Mesendoderm (in vitro differentiated cells): ENCODE measurements around the gene OVCA2.

ENCODE experiments used
- DNase-seq: peaks from one replicate; pipeline ENCODE4 v3.0.0; 2013
- H2AK5ac ChIP-seq: 2 replicates; pipeline ENCODE4 v1.6.1; 2013; ENCODE audit warnings: low read length, inconsistent platforms
- H2BK120ac ChIP-seq: 2 replicates; pipeline ENCODE4 v1.6.1; 2013; ENCODE audit warnings: low read depth, mild to moderate bottlenecking, low read length, moderate library complexity, mixed read lengths
- H2BK15ac ChIP-seq: replicated peaks from 2 replicates; pipeline ENCODE4 v1.6.1; 2013; ENCODE audit warnings: low read depth, mild to moderate bottlenecking, moderate library complexity
- H2BK5ac ChIP-seq: 2 replicates; pipeline ENCODE4 v1.6.1; 2013; ENCODE audit warnings: low read length, inconsistent platforms
- H3K18ac ChIP-seq: 2 replicates; pipeline ENCODE4 v1.6.1; 2013; ENCODE audit warnings: mild to moderate bottlenecking, low read length, mixed read lengths
- H3K23ac ChIP-seq: one replicate; pipeline ENCODE4 v1.6.1; 2013; ENCODE audit warnings: low read length
- H3K27ac ChIP-seq: 2 replicates; pipeline ENCODE4 v1.5.1; 2013; ENCODE audit warnings: low read depth, mild to moderate bottlenecking, inconsistent platforms, low read length, moderate library complexity
- H3K27me3 ChIP-seq: 2 replicates; pipeline ENCODE4 v1.6.1; 2013; ENCODE audit warnings: low read length, control low read depth, mild to moderate bottlenecking, inconsistent platforms; ENCODE audit not compliant: insufficient read depth, poor library complexity
- H3K36me3 ChIP-seq: 2 replicates; pipeline ENCODE4 v1.6.1; 2013; ENCODE audit warnings: low read length, inconsistent platforms; ENCODE audit not compliant: control insufficient read depth, insufficient read depth
- H3K4ac ChIP-seq: one replicate; pipeline ENCODE4 v1.6.1; 2013; ENCODE audit warnings: low read depth, mild to moderate bottlenecking, low read length, moderate library complexity
- H3K4me1 ChIP-seq: 2 replicates; pipeline ENCODE4 v1.6.1; 2013; ENCODE audit warnings: low read depth, low read length, inconsistent platforms; ENCODE audit not compliant: control insufficient read depth
- H3K4me2 ChIP-seq: 2 replicates; pipeline ENCODE4 v1.6.1; 2013; ENCODE audit warnings: low read length
- H3K4me3 ChIP-seq: 2 replicates; pipeline ENCODE4 v1.5.1; 2013; ENCODE audit warnings: mild to moderate bottlenecking, low read length
- H3K56ac ChIP-seq: one replicate; pipeline ENCODE4 v1.6.1; 2013; ENCODE audit warnings: low read length
- H3K79me1 ChIP-seq: 2 replicates; pipeline ENCODE4 v1.6.1; 2013; ENCODE audit warnings: low read length, inconsistent platforms
- H3K79me2 ChIP-seq: 2 replicates; pipeline ENCODE4 v1.6.1; 2013; ENCODE audit warnings: mild to moderate bottlenecking, low read length; ENCODE audit not compliant: control insufficient read depth, insufficient read depth
- H3K9ac ChIP-seq: 2 replicates; pipeline ENCODE4 v1.6.1; 2013; ENCODE audit warnings: low read length, inconsistent platforms
- H4K5ac ChIP-seq: one replicate; pipeline ENCODE4 v1.6.1; 2013; ENCODE audit warnings: low read length
- H4K8ac ChIP-seq: one replicate; pipeline ENCODE4 v1.6.1; 2013; ENCODE audit warnings: low read depth, mild to moderate bottlenecking, control low read depth, low read length, moderate library complexity
- WGBS: extraction: QIAGEN DNeasy Blood & Tissue Kit; methylation state at CpG from one replicate; pipeline ENCODE4 v1.1.7; 2013; ENCODE audit warnings: low lambda C conversion rate, missing lambda C conversion rate; ENCODE audit not compliant: insufficient coverage; ENCODE audit errors: extremely low coverage; 5-methylcytosine and 5-hydroxymethylcytosine counted together

Gene OVCA2

GRCh38 chr17:2040219-2040827, 1.5 kb upstream of the OVCA2 start:
- H2AK5ac ChIP-seq = no peak overlapping the region
- no peak overlapping the region for H3K27ac ChIP-seq
- H4K8ac ChIP-seq = no peak overlapping the region
- H3K56ac ChIP-seq = no peak overlapping the region
- no peaks in the 10 kb centered on the region for H3K4me1 ChIP-seq
- no peak overlapping the region for H3K4me2 ChIP-seq
- H3K4ac ChIP-seq = no peak overlapping the region
- no peak for DNase-seq
- H2BK120ac ChIP-seq = no peak overlapping the region
- H3K79me1 ChIP-seq = peaks cover 2% of the 10 kb centered on the region
- no peak overlapping the region for H3K9ac ChIP-seq
- H3K23ac ChIP-seq = no peak overlapping the region
- H3K79me2 ChIP-seq = no peaks in the 10 kb centered on the region
- no peak overlapping the region for H2BK15ac ChIP-seq
- WGBS = no CpG with 5 or more reads among the region's 7 CpGs
- H2BK5ac ChIP-seq = no peak overlapping the region
- no peak overlapping the region for H3K18ac ChIP-seq
- H3K27me3 ChIP-seq = no peaks in the 10 kb centered on the region
- H3K4me3 ChIP-seq = no peak overlapping the region
- no peaks in the 10 kb centered on the region for H3K36me3 ChIP-seq
- no peak overlapping the region for H4K5ac ChIP-seq

- Histone ChIP-seq H3K79me2 (no peaks in the 10 kb centered on the region), H3K4me3 (no peak overlapping the region), H3K18ac (peak overlapping the region; percentile 7), H3K79me1 (peaks cover 2% of the 10 kb centered on the region), H2AK5ac (no peak overlapping the region), H2BK15ac (no peak overlapping the region), H3K56ac (peak overlapping the region; percentile 66), H3K27me3 (no peaks in the 10 kb centered on the region), H3K4me2 (peak overlapping the region; percentile 34), H2BK120ac (no peak overlapping the region), H3K23ac (peak overlapping the region; percentile 56), H3K4ac (no peak overlapping the region), H3K36me3 (no peaks in the 10 kb centered on the region), H4K8ac (no peak overlapping the region), H4K5ac (no peak overlapping the region), H3K27ac (no peak overlapping the region), H3K9ac (peak overlapping the region; percentile 68), H3K4me1 (no peaks in the 10 kb centered on the region), H2BK5ac (no peak overlapping the region)
- DNase-seq = no peak
- no CpG with 5 or more reads among the region's 16 CpGs for WGBS
Observed at GRCh38 chr17:2040942-2041560, 771 bp upstream of the OVCA2 start.

DNA sequence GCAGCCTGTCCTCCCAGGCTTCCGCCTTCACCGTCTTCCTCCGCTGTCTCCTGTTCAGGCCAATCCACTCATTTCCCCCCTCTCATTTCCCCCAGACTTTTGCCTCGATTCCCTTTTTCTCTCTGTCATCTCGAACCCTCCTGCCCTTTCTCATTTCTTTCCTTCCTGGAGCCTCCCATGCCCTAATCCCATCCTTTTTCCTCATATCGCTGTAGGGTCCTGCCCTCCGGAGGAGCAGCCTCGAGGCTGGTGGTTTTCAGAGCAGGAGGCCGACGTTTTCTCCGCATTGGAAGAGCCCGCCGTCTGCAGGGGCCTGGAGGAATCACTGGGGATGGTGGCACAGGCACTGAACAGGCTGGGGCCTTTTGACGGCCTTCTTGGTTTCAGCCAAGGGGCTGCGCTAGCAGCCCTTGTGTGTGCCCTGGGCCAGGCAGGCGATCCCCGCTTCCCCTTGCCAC, 597 bp downstream of the OVCA2 start:
- Histone ChIP-seq H3K23ac (peak overlapping the region; percentile 38), H3K9ac (peak overlapping the region; percentile 92), H3K56ac (peak overlapping the region; percentile 98), H2BK5ac (peak overlapping the region; percentile 46), H3K79me1 (peaks cover 2% of the 10 kb centered on the region), H3K18ac (peak overlapping the region; percentile 31), H3K36me3 (no peaks in the 10 kb centered on the region), H3K4ac (peak overlapping the region; percentile 41), H4K5ac (peak overlapping the region; percentile 7), H2AK5ac (peak overlapping the region; percentile 56), H3K79me2 (no peaks in the 10 kb centered on the region), H2BK15ac (no peak overlapping the region), H3K27me3 (no peaks in the 10 kb centered on the region), H2BK120ac (no peak overlapping the region), H3K4me3 (peak overlapping the region; percentile 71), H3K27ac (peak overlapping the region; percentile 4), H4K8ac (no peak overlapping the region), H3K4me2 (peak overlapping the region; percentile 63), H3K4me1 (no peaks in the 10 kb centered on the region)
- peak; percentile 67 for DNase-seq
- WGBS = no CpG with 5 or more reads among the region's 17 CpGs

- Histone ChIP-seq H3K36me3 (no peaks in the 10 kb centered on the region), H2BK5ac (no peak overlapping the region), H2AK5ac (no peak overlapping the region), H3K4me3 (no peak overlapping the region), H3K4me1 (no peaks in the 10 kb centered on the region), H3K79me2 (no peaks in the 10 kb centered on the region), H3K79me1 (peaks cover 2% of the 10 kb centered on the region), H3K56ac (peak overlapping the region; percentile 17), H3K9ac (peak overlapping the region; percentile 92), H3K18ac (no peak overlapping the region), H3K27ac (no peak overlapping the region), H2BK120ac (no peak overlapping the region), H3K23ac (no peak overlapping the region), H3K27me3 (no peaks in the 10 kb centered on the region), H4K5ac (no peak overlapping the region), H3K4ac (no peak overlapping the region), H2BK15ac (no peak overlapping the region), H4K8ac (no peak overlapping the region), H3K4me2 (no peak overlapping the region)
- peak; percentile 33 for DNase-seq
- no CpG with 5 or more reads among the region's 5 CpGs for WGBS
Observed at GRCh38 chr17:2042933-2043332, 1.1 kb downstream of the OVCA2 start.

- no CpG with 5 or more reads among the region's 6 CpGs for WGBS
- Histone ChIP-seq H4K8ac (no peak overlapping the region), H3K18ac (no peak overlapping the region), H2BK15ac (no peak overlapping the region), H3K4ac (no peak overlapping the region), H2BK120ac (no peak overlapping the region), H3K56ac (no peak overlapping the region), H3K9ac (no peak overlapping the region), H3K4me2 (no peak overlapping the region), H2BK5ac (no peak overlapping the region), H3K27me3 (no peaks in the 10 kb centered on the region), H3K27ac (no peak overlapping the region), H3K36me3 (no peaks in the 10 kb centered on the region), H4K5ac (no peak overlapping the region), H3K4me3 (no peak overlapping the region), H2AK5ac (no peak overlapping the region), H3K79me1 (peaks cover 2% of the 10 kb centered on the region), H3K4me1 (peaks cover 3% of the 10 kb centered on the region), H3K23ac (no peak overlapping the region), H3K79me2 (no peaks in the 10 kb centered on the region)
- peak; percentile 18 for DNase-seq
Observed at GRCh38 chr17:2043785-2044184, 2.0 kb downstream of the OVCA2 start.
